Sigmoid colon (tissue), 4 donors: ENCODE data around the gene HSPA1A.

ENCODE experiments used
- EP300 ChIP-seq, 4 donors: sonication (generic); formaldehyde crosslinking; IDR thresholded peaks; one replicate each; pipeline ENCODE4 v1.6.1; 2017; ENCODE audit warnings: antibody characterized with exemption in 4 of 4
- TF ChIP-seq, protein P1 (sequence below), 4 experiments: fragments of 450-650 bp in 3 of 4; fragments of 200-600 bp in 1 of 4; IDR thresholded peaks; one replicate each; pipeline ENCODE4 v1.5.1; 2016 to 2019; ENCODE audit warnings: antibody characterized with exemption in 4 of 4, mild to moderate bottlenecking in 3 of 4, moderate library complexity in 2 of 4

DNA sequence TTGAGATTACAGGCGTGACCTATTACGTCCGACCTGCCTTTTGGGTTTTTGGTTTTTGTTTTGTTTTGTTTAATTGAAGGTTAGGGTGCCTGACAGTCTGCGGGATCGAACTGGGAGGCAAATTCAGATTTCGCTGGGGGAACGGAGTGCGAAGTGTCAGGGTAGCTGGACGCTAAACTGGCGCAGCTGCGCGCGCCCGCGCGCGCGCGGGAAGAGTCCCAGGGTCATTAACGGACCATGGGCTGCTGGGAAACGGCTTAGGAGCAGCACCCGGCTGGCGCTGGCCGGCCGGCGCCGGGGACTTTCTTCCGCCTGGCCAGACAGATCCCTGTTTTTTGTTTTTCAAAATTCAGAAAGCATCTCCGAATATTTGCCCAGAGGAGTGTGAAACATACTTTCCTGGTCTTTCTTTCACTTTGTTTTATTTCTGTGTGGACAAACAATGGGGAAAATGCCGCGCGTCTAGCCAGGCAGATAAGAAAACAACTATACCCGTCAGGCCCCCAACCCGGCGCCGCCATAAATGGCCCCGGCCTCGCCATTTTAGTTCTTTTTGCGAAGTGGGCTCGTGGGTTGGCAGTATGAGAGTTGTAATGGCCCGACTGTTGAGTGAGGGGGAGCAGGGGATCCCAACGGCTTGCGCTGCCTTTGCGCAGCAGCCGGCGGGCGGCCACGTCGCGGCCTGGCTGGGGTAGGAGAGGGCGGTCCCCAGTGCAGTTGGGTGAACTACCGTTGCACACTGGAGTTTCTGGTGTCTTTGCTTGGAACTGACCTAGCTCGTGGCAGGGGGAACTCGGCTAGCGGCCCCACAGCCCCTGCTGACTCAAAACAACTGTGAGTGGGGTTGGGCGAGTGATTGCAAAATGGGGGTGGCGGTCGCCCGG lies 19.3 kb downstream of the HSPA1A start:
- TF ChIP-seq, protein P1, sequence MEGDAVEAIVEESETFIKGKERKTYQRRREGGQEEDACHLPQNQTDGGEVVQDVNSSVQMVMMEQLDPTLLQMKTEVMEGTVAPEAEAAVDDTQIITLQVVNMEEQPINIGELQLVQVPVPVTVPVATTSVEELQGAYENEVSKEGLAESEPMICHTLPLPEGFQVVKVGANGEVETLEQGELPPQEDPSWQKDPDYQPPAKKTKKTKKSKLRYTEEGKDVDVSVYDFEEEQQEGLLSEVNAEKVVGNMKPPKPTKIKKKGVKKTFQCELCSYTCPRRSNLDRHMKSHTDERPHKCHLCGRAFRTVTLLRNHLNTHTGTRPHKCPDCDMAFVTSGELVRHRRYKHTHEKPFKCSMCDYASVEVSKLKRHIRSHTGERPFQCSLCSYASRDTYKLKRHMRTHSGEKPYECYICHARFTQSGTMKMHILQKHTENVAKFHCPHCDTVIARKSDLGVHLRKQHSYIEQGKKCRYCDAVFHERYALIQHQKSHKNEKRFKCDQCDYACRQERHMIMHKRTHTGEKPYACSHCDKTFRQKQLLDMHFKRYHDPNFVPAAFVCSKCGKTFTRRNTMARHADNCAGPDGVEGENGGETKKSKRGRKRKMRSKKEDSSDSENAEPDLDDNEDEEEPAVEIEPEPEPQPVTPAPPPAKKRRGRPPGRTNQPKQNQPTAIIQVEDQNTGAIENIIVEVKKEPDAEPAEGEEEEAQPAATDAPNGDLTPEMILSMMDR (IDR thresholded peaks at IDR 0.05), result no peak
- peak in 2 of 4 donors; percentile 55 to 59 for TF ChIP-seq EP300 (IDR thresholded peaks at IDR 0.05)
